K562 (cell line): ENCODE data around the gene SH3BGRL3. TPM values are rescaled to one million over a fixed set of nuclear protein-coding genes. Genes with fewer than 3 reads are reported as not detected.

ENCODE experiments used
- ATAC-seq: fragments of 200-7000 bp; cut with Tn5 transposase; 3 replicates; pipeline ENCODE4 v1.9.1; 2020; ENCODE audit warnings: moderate library complexity
- BruUV-seq: library from RNA; stranded (reverse); fragments of 400-500 nt; replicated peaks from 2 replicates; lab custom pipeline; 2021; lab: Mats Ljungman, UMichigan
- CTCF ChIA-PET: fragments of 300-600 bp; formaldehyde crosslinking; extraction: SDS; loops from one replicate; lab custom pipeline; 2021; ENCODE audit warnings: low intra/inter-chr PET ratio; lab: Yijun Ruan, JAX
- POLR2A ChIA-PET: fragments of 300-600, 350-650 bp; sonication (Branson Sonifier 250); formaldehyde crosslinking; extraction: SDS; loops from one replicate; lab custom pipeline; 2021; ENCODE audit warnings: antibody characterized with exemption, inconsistent platforms; lab: Yijun Ruan, JAX
- DNase-seq, 4 experiments: peaks; one replicate each; pipeline versions ENCODE4 v3.0.0 to v3.0.0-alpha.2; 2011 to 2018; ENCODE audit warnings: low spot score in 3 of 4, mixed read lengths in 3 of 4; ENCODE audit errors: extremely low read depth in 1 of 4
- FAIRE-seq: peaks from 2 replicates; lab custom pipeline; 2011; peaks lifted over from hg19 to GRCh38; lab: Jason Lieb, UNC
- H2AFZ ChIP-seq: 2 replicates; pipeline ENCODE4 v1.6.0; 2011; ENCODE audit warnings: low read depth, low read length, control low read depth, inconsistent platforms
- H3K27ac ChIP-seq: fragments of 200-600 bp; 3 replicates; pipeline ENCODE4 v1.8.0; 2011; ENCODE audit warnings: low read depth, mild to moderate bottlenecking, control low read depth, inconsistent platforms, low read length, moderate library complexity, mixed read lengths; ENCODE audit errors: extremely low read depth
- H3K27me3 ChIP-seq, 2 experiments: fragments of 300-600 bp in 1 of 2; 2 replicates in 1 of 2; 3 replicates in 1 of 2; pipeline versions ENCODE4 v1.6.0 to v1.8.0; 2011; ENCODE audit warnings: inconsistent platforms in 2 of 2, low read length in 2 of 2, mild to moderate bottlenecking in 1 of 2, mixed read lengths in 1 of 2, moderate library complexity in 1 of 2; ENCODE audit not compliant: control insufficient read depth in 2 of 2, insufficient read depth in 2 of 2
- H3K36me3 ChIP-seq: fragments of 300-600 bp; 3 replicates; pipeline ENCODE4 v1.8.0; 2011; ENCODE audit warnings: mild to moderate bottlenecking, low read length, inconsistent platforms; ENCODE audit not compliant: control insufficient read depth, insufficient read depth
- H3K4me1 ChIP-seq, 2 experiments: fragments of 200-600 bp in 1 of 2; replicated peaks in 1 of 2; 2 replicates in 1 of 2; 3 replicates in 1 of 2; pipeline versions ENCODE4 v1.5.1 to v1.8.0; 2011; ENCODE audit warnings: inconsistent platforms in 2 of 2, low read length in 2 of 2, mild to moderate bottlenecking in 1 of 2, mixed read lengths in 1 of 2, moderate library complexity in 1 of 2; ENCODE audit not compliant: control insufficient read depth in 2 of 2, insufficient read depth in 2 of 2
- H3K4me2 ChIP-seq: 2 replicates; pipeline ENCODE4 v1.6.1; 2011; ENCODE audit warnings: low read length, control low read depth, inconsistent platforms, mixed read lengths; ENCODE audit not compliant: insufficient read depth
- H3K4me3 ChIP-seq: fragments of 200-600 bp; sonication (generic), shearing (Covaris generic); 2 replicates; pipeline ENCODE4 v1.5.1; 2016; ENCODE audit warnings: control low read depth, inconsistent platforms
- H3K79me2 ChIP-seq: fragments of 200-600 bp; 3 replicates; pipeline ENCODE4 v1.8.0; 2011; ENCODE audit warnings: low read length, inconsistent platforms; ENCODE audit not compliant: control insufficient read depth, insufficient read depth
- H3K9ac ChIP-seq, 2 experiments: 2 replicates each; pipeline versions ENCODE4 v1.6.0 to v1.6.1; 2011; ENCODE audit warnings: low read depth in 2 of 2, low read length in 2 of 2, control low read depth in 1 of 2, inconsistent platforms in 1 of 2, mild to moderate bottlenecking in 1 of 2, mixed read lengths in 1 of 2; ENCODE audit not compliant: insufficient read depth in 1 of 2
- H3K9me1 ChIP-seq: one replicate; pipeline ENCODE4 v1.6.0; 2011; ENCODE audit warnings: inconsistent platforms, mild to moderate bottlenecking, low read length, moderate library complexity; ENCODE audit not compliant: control insufficient read depth, insufficient read depth
- H3K9me3 ChIP-seq: replicated peaks from 2 replicates; pipeline ENCODE4 v1.5.1; 2011; ENCODE audit warnings: low read depth, low read length, inconsistent platforms; ENCODE audit not compliant: control insufficient read depth, insufficient read depth
- H4K20me1 ChIP-seq: replicated peaks from 2 replicates; pipeline ENCODE4 v1.6.1; 2011; ENCODE audit warnings: low read length, inconsistent platforms, mixed read lengths; ENCODE audit not compliant: control insufficient read depth, insufficient read depth
- ARID1B ChIP-seq: fragments of 450-650 bp; IDR thresholded peaks from 2 replicates; pipeline ENCODE4 v1.6.1; 2016; ENCODE audit warnings: antibody characterized with exemption, mild to moderate bottlenecking, inconsistent platforms
- BCOR ChIP-seq: fragments of 450-650 bp; IDR thresholded peaks from 2 replicates; pipeline ENCODE4 v1.6.1; 2016
- KAT8 ChIP-seq: fragments of 450-650 bp; IDR thresholded peaks from 2 replicates; pipeline ENCODE4 v1.6.1; 2016; ENCODE audit warnings: low read depth, mild to moderate bottlenecking
- PCBP2 ChIP-seq: fragments of 200-400 bp; formaldehyde crosslinking; IDR thresholded peaks from 2 replicates; pipeline ENCODE4 v1.6.1; 2018; ENCODE audit warnings: low read length, low read depth, mild to moderate bottlenecking, moderate library complexity; ENCODE audit not compliant: poor library complexity, severe bottlenecking
- PHB ChIP-seq: fragments of 250-450 bp; sonication (Bioruptor Pico); IDR thresholded peaks from 2 replicates; pipeline ENCODE4 v1.5.0; 2021
- PKNOX1 ChIP-seq: fragments of 450-650 bp; IDR thresholded peaks from 2 replicates; pipeline ENCODE4 v1.6.1; 2016
- RFX5 ChIP-seq: IDR thresholded peaks from 2 replicates; pipeline ENCODE4 v1.6.1; 2011; ENCODE audit warnings: low read depth, mild to moderate bottlenecking, improper control_type of control experiment, low read length
- THRB ChIP-seq: fragments of 450-650 bp; formaldehyde crosslinking; conservative IDR thresholded peaks from 2 replicates; pipeline ENCODE4 v1.4.0; 2022; ENCODE audit warnings: mild to moderate bottlenecking, missing genetic modification characterization
- UBTF ChIP-seq, 2 experiments: IDR thresholded peaks; 2 replicates each; pipeline ENCODE4 v1.6.1; 2012; ENCODE audit warnings: improper control_type of control experiment in 2 of 2, low read depth in 2 of 2, low read length in 2 of 2, borderline replicate concordance in 1 of 2
- ZNF232 ChIP-seq: sonication (generic); formaldehyde crosslinking; IDR thresholded peaks from 2 replicates; pipeline ENCODE4 v1.8.0; 2022; ENCODE audit warnings: mild to moderate bottlenecking, missing genetic modification reagents
- ZNF699 ChIP-seq: fragments of 250-450 bp; sonication (Bioruptor Pico); IDR thresholded peaks from 2 replicates; pipeline ENCODE4 v1.8.0; 2021; ENCODE audit warnings: mild to moderate bottlenecking, moderate library complexity; ENCODE audit not compliant: insufficient replicate concordance
- ZNF707 ChIP-seq: fragments of 250-450 bp; sonication (Bioruptor Pico); conservative IDR thresholded peaks from 2 replicates; pipeline ENCODE4 v1.8.0; 2022; ENCODE audit warnings: inconsistent platforms, mild to moderate bottlenecking, moderate library complexity
- WGBS: fragments of 100-300 bp; shearing (Covaris generic); methylation state at CpG from one replicate; pipeline ENCODE4 v1.1.6; 2016; ENCODE audit warnings: low coverage, mixed read lengths; ENCODE audit not compliant: insufficient coverage; ENCODE audit errors: missing lambda C conversion rate; 5-methylcytosine and 5-hydroxymethylcytosine counted together
- in situ Hi-C: fragments of 300-500 bp; cut with MboI; formaldehyde crosslinking; loops from 4 replicates; pipeline ENCODE4 v1.15.0; 2018; ENCODE audit warnings: inconsistent platforms, mixed read lengths
- intact Hi-C: fragments of 100-400 bp; cut with micrococcal nuclease; formaldehyde crosslinking; loops from 2 replicates; pipeline ENCODE4 v1.14.2; 2022
- polyA plus RNA-seq, 8 experiments: library from polyadenylated mRNA; depleted of rRNA in 4 of 8; stranded (reverse) in 5 of 8; unstranded in 3 of 8; fragments of >200 nt; fragmentation: Nextera tagmentation in 2 of 8; fragmentation: Illumina TruSeq in 1 of 8; extraction: Ambion mirVana in 2 of 8; extraction: Trizol in 1 of 8; gene quantifications; 2 replicates each; pipeline versions ENCODE4 v1.2.1 to v1.2.3, GENCODE V29; 2011 to 2014; ENCODE audit warnings: inconsistent platforms in 1 of 8, missing spikeins in 1 of 8
- total RNA-seq, 7 experiments: library from RNA; depleted of rRNA in 6 of 7; stranded (reverse); fragments of >200 nt in 6 of 7; fragmentation: Illumina TruSeq in 2 of 7; extraction: Trizol in 2 of 7; gene quantifications; 2 replicates each; pipeline versions ENCODE4 v1.2.1 to v1.2.3, GENCODE V29; 2011 to 2021; ENCODE audit warnings: low replicate concordance in 1 of 7
- TF ChIP-seq, protein P1 (sequence below): fragments of 450-650 bp; IDR thresholded peaks from 2 replicates; pipeline ENCODE4 v1.7.1; 2018; ENCODE audit warnings: mild to moderate bottlenecking, low read depth; ENCODE audit not compliant: partially characterized antibody

The SH3BGRL3 gene
- total and polyA plus RNA-seq, 9 of the 15 experiments (the other 6 are each of a cell fraction or from before 2014, with no cell fraction given), result 30.3 to 140 (median 54.2) TPM

DNA sequence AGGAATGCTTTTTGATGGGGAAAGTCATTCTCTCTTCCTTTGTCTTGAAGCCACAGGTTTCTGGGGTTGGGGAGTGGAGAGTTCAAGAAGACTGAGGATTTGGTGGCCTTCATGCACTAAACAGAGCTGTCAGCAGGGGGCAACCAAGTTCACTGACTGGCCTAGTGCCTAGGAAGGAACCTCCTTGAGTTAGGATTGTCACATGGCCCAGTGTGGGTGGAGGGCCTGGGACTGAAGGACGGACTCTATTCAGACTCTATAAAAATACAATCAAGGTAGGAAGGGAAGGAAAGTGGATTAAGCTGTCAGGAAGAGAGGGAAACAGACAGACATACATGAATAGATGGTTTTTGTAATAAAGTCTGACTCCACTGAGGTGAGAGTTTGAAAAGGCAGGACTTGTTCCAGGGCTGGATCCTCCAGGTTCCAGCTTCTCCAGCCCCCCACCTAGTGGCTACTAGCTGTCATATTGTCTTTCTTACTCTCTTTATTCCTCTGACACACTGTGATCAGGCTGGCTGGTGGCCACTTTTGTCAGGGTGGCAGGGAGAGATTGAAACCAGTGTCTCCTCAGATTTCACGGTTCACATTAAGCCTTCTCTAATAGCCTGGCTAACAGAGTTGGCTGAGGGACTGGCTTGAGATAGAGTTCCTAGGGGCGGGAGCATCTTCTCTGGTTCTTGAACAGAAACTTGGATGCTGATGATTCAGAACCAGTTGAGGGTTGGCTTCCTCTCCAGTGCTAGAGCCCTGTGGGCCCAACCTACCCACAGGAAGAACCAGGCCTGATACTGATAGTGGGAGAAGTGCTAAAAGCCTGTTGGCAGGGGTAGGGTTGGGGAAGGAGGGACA lies 4.1 kb upstream of the SH3BGRL3 start:
- no peaks in the 10 kb centered on the region for H3K9me3 ChIP-seq
- peak; percentile 96 for FAIRE-seq
- H3K27ac ChIP-seq, result peak overlapping the region; percentile 81
- in situ Hi-C loops (loop anchor here (5.0 kb wide), 1 partner anchor 116 kb away; no protein-coding TSS in a partner anchor), intact Hi-C loops (loop anchor here (1.0 kb wide), 3 partner anchors 45 to 115 kb away; partner anchors contain the start of gene CATSPER4)
- H4K20me1 ChIP-seq, result peaks cover 4% of the 10 kb centered on the region; the same call in 1 of the 2 replicates
- H3K9me1 ChIP-seq, result peaks cover 5% of the 10 kb centered on the region
- WGBS, result 23% methylated on average over 3 of the region's 3 CpGs
- peak overlapping the region; percentile 39 to 77; a peak in 3 of 4 replicates for H3K9ac ChIP-seq
- DNase-seq, result peak; percentile 84 to 95 (median 86)
- no TSS peak for BruUV-seq
- H3K36me3 ChIP-seq, result peaks cover 84% of the 10 kb centered on the region
- H3K4me3 ChIP-seq, result no peak overlapping the region
- ChIA-PET POLR2A (interaction anchor here (0.6 to 1.3 kb wide), 9 partner anchors 9 to 648 kb away, joined by 3 to 5 read pairs (median 4); partner anchors contain the start of gene CEP85), CTCF (interaction anchor here (0.5 to 3.2 kb wide), 10 partner anchors 9 to 602 kb away, joined by 3 to 31 read pairs (median 7); no protein-coding TSS in a partner anchor)
- peak; percentile 68 for ATAC-seq
- H3K79me2 ChIP-seq, result peaks cover 15% of the 10 kb centered on the region; the same call in 2 of the 3 replicates
- no peaks in the 10 kb centered on the region for H3K27me3 ChIP-seq
- H2AFZ ChIP-seq, result peak overlapping the region; percentile 27
- peak overlapping the region; percentile 30 for H3K4me2 ChIP-seq
- H3K4me1 ChIP-seq, result peaks cover 42 to 58% of the 10 kb centered on the region in 2 experiments
- TF ChIP-seq KAT8 (no peak), THRB (CRISPR knock-in tag) (no peak), PCBP2 (no peak), ZNF707 (no peak), PHB (CRISPR knock-in tag) (no peak), ARID1B (peak; percentile 83), BCOR (no peak), RFX5 (no peak), ZNF699 (no peak), UBTF (IDR thresholded peaks at IDR 0.05; ENCODE audit: borderline replicate concordance in 1 of 2, low read depth in 2 of 2, low read length in 2 of 2) (no peak), ZNF232 (CRISPR knock-in tag) (no peak), PKNOX1 (peak; percentile 64)
- TF ChIP-seq, protein P1, sequence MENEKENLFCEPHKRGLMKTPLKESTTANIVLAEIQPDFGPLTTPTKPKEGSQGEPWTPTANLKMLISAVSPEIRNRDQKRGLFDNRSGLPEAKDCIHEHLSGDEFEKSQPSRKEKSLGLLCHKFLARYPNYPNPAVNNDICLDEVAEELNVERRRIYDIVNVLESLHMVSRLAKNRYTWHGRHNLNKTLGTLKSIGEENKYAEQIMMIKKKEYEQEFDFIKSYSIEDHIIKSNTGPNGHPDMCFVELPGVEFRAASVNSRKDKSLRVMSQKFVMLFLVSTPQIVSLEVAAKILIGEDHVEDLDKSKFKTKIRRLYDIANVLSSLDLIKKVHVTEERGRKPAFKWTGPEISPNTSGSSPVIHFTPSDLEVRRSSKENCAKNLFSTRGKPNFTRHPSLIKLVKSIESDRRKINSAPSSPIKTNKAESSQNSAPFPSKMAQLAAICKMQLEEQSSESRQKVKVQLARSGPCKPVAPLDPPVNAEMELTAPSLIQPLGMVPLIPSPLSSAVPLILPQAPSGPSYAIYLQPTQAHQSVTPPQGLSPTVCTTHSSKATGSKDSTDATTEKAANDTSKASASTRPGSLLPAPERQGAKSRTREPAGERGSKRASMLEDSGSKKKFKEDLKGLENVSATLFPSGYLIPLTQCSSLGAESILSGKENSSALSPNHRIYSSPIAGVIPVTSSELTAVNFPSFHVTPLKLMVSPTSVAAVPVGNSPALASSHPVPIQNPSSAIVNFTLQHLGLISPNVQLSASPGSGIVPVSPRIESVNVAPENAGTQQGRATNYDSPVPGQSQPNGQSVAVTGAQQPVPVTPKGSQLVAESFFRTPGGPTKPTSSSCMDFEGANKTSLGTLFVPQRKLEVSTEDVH, result peak; percentile 43
